Brain microvascular endothelial cell (primary cell): ENCODE data around the gene DHCR24.

Experiments used
- DNase-seq: peaks from one replicate; pipeline ENCODE4 v3.0.0-alpha.2; 2020
- H3K27ac ChIP-seq: fragments of 250-450 bp; sonication (Bioruptor Pico); 2 replicates; pipeline ENCODE4 v1.5.1; 2020; ENCODE audit warnings: mild to moderate bottlenecking, moderate library complexity
- H3K27me3 ChIP-seq: fragments of 250-450 bp; sonication (Bioruptor Pico); replicated peaks from 2 replicates; pipeline ENCODE4 v1.5.1; 2020; ENCODE audit warnings: mild to moderate bottlenecking
- H3K36me3 ChIP-seq: fragments of 250-450 bp; sonication (Bioruptor Pico); replicated peaks from 2 replicates; pipeline ENCODE4 v1.5.1; 2020; ENCODE audit warnings: mild to moderate bottlenecking
- H3K4me3 ChIP-seq: 2 replicates; pipeline ENCODE4 v1.5.1; 2011; ENCODE audit warnings: low read depth, mild to moderate bottlenecking, control low read depth, low read length, moderate library complexity
- in situ Hi-C: cut with HindIII; loops from 2 replicates; pipeline ENCODE4 v1.10.0; 2017; ENCODE audit warnings: low sequenced_read_pairs, low pct_ligation_motif_present
- TF ChIP-seq, protein P1 (sequence below): IDR thresholded peaks from 2 replicates; pipeline ENCODE4 v1.5.1; 2011; ENCODE audit warnings: low read depth, mild to moderate bottlenecking, moderate library complexity, low read length, control low read depth, inconsistent platforms; ENCODE audit errors: missing control alignments

Gene DHCR24

DNA sequence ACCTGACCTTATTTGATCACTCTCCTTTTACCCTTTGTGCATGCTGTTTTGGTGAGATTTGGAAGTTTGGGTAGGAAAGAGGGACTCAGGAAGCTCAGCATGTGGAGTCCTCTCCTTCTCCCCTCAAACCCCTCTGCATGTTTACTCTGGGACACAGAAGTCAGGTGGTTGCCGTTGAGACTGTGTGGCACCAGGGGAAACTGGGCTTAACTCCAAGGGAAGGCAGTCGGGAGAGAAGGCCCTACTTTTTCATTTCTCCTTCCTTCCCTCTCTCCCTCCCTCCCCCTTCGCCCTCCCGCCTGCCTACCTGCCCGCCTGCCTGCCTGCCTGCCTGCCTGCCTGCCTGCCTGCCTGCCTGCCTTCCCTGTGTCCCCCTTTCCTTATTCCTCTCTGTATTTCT is 51.0 kb downstream of the DHCR24 start:
- in situ Hi-C loops, result no loop called here
- H3K27ac ChIP-seq, result no peak overlapping the region
- H3K27me3 ChIP-seq, result no peaks in the 10 kb centered on the region
- DNase-seq, result no peak
- TF ChIP-seq, protein P1, sequence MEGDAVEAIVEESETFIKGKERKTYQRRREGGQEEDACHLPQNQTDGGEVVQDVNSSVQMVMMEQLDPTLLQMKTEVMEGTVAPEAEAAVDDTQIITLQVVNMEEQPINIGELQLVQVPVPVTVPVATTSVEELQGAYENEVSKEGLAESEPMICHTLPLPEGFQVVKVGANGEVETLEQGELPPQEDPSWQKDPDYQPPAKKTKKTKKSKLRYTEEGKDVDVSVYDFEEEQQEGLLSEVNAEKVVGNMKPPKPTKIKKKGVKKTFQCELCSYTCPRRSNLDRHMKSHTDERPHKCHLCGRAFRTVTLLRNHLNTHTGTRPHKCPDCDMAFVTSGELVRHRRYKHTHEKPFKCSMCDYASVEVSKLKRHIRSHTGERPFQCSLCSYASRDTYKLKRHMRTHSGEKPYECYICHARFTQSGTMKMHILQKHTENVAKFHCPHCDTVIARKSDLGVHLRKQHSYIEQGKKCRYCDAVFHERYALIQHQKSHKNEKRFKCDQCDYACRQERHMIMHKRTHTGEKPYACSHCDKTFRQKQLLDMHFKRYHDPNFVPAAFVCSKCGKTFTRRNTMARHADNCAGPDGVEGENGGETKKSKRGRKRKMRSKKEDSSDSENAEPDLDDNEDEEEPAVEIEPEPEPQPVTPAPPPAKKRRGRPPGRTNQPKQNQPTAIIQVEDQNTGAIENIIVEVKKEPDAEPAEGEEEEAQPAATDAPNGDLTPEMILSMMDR, result no peak
- H3K36me3 ChIP-seq, result no peaks in the 10 kb centered on the region
- H3K4me3 ChIP-seq, result no peak overlapping the region

DNA sequence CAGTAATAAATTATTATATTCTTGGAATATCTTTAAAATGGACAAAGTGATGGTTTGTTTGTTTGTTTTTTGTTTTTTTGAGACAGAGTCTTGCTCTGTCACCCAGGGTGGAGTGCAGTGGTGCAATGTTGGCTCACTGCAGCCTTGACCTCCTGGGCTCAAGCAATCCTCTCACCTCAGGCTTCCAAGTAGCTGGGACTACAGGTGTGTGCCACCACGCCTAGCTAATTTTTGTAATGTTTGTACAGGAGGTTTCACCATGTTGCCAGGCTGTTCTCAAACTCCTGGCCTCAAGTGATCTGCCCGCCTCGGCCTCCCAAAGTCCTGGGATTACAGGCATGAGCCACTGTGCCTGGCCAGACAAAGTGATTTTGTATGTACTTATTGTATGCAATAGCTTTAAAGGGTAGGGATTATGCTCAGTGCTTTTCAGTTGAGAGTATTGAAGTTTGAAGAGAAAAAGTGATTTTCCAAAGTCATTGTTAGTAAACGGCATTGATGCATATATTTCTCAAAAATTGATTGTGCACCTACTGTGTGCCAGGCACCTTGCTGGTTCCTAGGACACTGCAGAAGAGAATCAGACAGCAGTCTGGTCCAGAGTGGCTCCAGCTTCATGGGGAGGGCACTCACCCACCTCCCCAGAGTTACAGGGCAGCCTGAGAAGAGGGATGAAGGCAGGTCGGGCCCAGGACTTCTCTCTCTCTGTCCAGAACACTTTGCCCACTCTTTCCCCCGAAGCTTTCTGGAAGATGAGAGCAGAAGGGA is 51.7 kb downstream of the DHCR24 start:
- H3K27ac ChIP-seq, result no peak overlapping the region
- TF ChIP-seq, protein P1, result no peak
- no peaks in the 10 kb centered on the region for H3K27me3 ChIP-seq
- no peak overlapping the region for H3K4me3 ChIP-seq
- in situ Hi-C loops, result no loop called here
- H3K36me3 ChIP-seq, result no peaks in the 10 kb centered on the region
- no peak for DNase-seq

GRCh38 chr1:54834007-54834541 is 52.9 kb downstream of the DHCR24 start:
- no peaks in the 10 kb centered on the region for H3K27me3 ChIP-seq
- no peak overlapping the region for H3K27ac ChIP-seq
- DNase-seq, result no peak
- H3K36me3 ChIP-seq, result no peaks in the 10 kb centered on the region
- in situ Hi-C loops, result no loop called here
- H3K4me3 ChIP-seq, result no peak overlapping the region
- TF ChIP-seq, protein P1, result no peak

DNA sequence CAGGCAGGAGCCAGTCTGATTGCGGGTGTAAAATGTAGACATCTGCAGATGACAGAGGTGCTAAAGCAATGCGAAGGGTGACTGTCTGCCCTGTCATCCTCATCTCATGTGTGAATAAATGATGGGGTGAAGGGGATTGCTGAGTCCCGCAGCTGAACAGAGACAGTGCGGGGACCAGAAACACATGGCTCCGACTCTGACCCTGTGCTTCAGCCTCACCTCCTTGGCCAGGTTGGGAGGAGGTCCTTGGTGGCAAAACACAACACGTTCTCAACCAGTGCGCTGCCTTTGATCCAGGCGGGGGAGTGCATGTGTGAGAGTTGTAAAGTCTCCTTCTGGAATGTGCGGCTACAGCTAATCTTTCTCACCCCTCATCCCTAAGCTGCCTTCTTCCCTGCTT is 53.9 kb downstream of the DHCR24 start:
- Histone ChIP-seq H3K36me3 (no peaks in the 10 kb centered on the region), H3K4me3 (no peak overlapping the region), H3K27me3 (no peaks in the 10 kb centered on the region), H3K27ac (no peak overlapping the region)
- DNase-seq, result no peak
- TF ChIP-seq, protein P1, result no peak
- in situ Hi-C loops, result no loop called here

- DNase-seq, result no peak
- in situ Hi-C loops, result no loop called here
- TF ChIP-seq, protein P1, result no peak
- Histone ChIP-seq H3K27ac (no peak overlapping the region), H3K36me3 (no peaks in the 10 kb centered on the region), H3K4me3 (no peak overlapping the region), H3K27me3 (no peaks in the 10 kb centered on the region)
Measured at GRCh38 chr1:54826226-54826816, 60.7 kb downstream of the DHCR24 start.
